Astrocyte (in vitro differentiated cells and primary cell): ENCODE results near the gene B3GNT7. TPM values are rescaled to one million over a fixed set of nuclear protein-coding genes. Genes with fewer than 3 reads are reported as not detected.

Experiments used
- DNase-seq: peaks from one replicate; pipeline ENCODE4 v3.0.0-alpha.2; 2010; ENCODE audit warnings: low read depth
- FAIRE-seq: peaks from 2 replicates; lab custom pipeline; 2011; peaks lifted over from hg19 to GRCh38; lab: Jason Lieb, UNC
- H2AFZ ChIP-seq: 2 replicates; pipeline ENCODE4 v1.6.0; 2012; ENCODE audit warnings: low read depth, low read length, inconsistent platforms
- H3K27ac ChIP-seq: 2 replicates; pipeline ENCODE4 v1.5.1; 2011; ENCODE audit warnings: low read depth, low read length, inconsistent platforms
- H3K27me3 ChIP-seq: 2 replicates; pipeline ENCODE4 v1.6.0; 2011; ENCODE audit warnings: low read length, inconsistent platforms; ENCODE audit not compliant: insufficient read depth
- H3K36me3 ChIP-seq: 2 replicates; pipeline ENCODE4 v1.5.1; 2011; ENCODE audit warnings: low read length, inconsistent platforms; ENCODE audit not compliant: insufficient read depth
- H3K4me1 ChIP-seq: 2 replicates; pipeline ENCODE4 v1.5.1; 2011; ENCODE audit warnings: low read length, inconsistent platforms; ENCODE audit not compliant: insufficient read depth
- H3K4me2 ChIP-seq: 2 replicates; pipeline ENCODE4 v1.6.0; 2012; ENCODE audit warnings: low read length, inconsistent platforms
- H3K4me3 ChIP-seq: 2 replicates; pipeline ENCODE4 v1.5.1; 2011; ENCODE audit warnings: low read depth, mild to moderate bottlenecking, low read length, inconsistent platforms; ENCODE audit not compliant: insufficient read depth
- H3K79me2 ChIP-seq: 2 replicates; pipeline ENCODE4 v1.6.0; 2012; ENCODE audit warnings: mild to moderate bottlenecking, low read length, inconsistent platforms; ENCODE audit not compliant: insufficient read depth
- H3K9ac ChIP-seq: 2 replicates; pipeline ENCODE4 v1.6.0; 2012; ENCODE audit warnings: mild to moderate bottlenecking, low read length, inconsistent platforms
- H3K9me3 ChIP-seq: 2 replicates; pipeline ENCODE4 v1.5.1; 2012; ENCODE audit warnings: low read depth, mild to moderate bottlenecking, low read length, inconsistent platforms; ENCODE audit not compliant: insufficient read depth
- H4K20me1 ChIP-seq: 2 replicates; pipeline ENCODE4 v1.6.0; 2012; ENCODE audit warnings: low read length, inconsistent platforms; ENCODE audit not compliant: insufficient read depth
- H3K27ac Mint-ChIP-seq: one replicate; pipeline ENCODE4 v1.8.0; 2021; ENCODE audit warnings: mild to moderate bottlenecking, mixed read lengths; ENCODE audit not compliant: unreplicated experiment
- H3K27me3 Mint-ChIP-seq: one replicate; pipeline ENCODE4 v1.8.0; 2021; ENCODE audit warnings: low read depth, mixed read lengths; ENCODE audit not compliant: unreplicated experiment
- H3K36me3 Mint-ChIP-seq: one replicate; pipeline ENCODE4 v1.8.0; 2021; ENCODE audit warnings: low read depth, mixed read lengths; ENCODE audit not compliant: unreplicated experiment
- H3K4me1 Mint-ChIP-seq: one replicate; pipeline ENCODE4 v1.8.0; 2021; ENCODE audit warnings: low read depth, mixed read lengths; ENCODE audit not compliant: unreplicated experiment
- H3K4me3 Mint-ChIP-seq: one replicate; pipeline ENCODE4 v1.8.0; 2021; ENCODE audit warnings: mild to moderate bottlenecking, moderate library complexity, mixed read lengths; ENCODE audit not compliant: unreplicated experiment
- H3K9me3 Mint-ChIP-seq: one replicate; pipeline ENCODE4 v1.8.0; 2021; ENCODE audit warnings: mild to moderate bottlenecking, mixed read lengths; ENCODE audit not compliant: unreplicated experiment
- EZH2 ChIP-seq: IDR thresholded peaks from 2 replicates; pipeline ENCODE4 v1.6.1; 2012; ENCODE audit warnings: mild to moderate bottlenecking, low read length, inconsistent platforms; ENCODE audit not compliant: insufficient read depth
- total RNA-seq: library from RNA; stranded (reverse); gene quantifications from 2 replicates; pipeline ENCODE4 v1.2.1, GENCODE V29; 2021
- TF ChIP-seq, protein P1 (sequence below): IDR thresholded peaks from 2 replicates; pipeline ENCODE4 v1.5.1; 2011; ENCODE audit warnings: low read depth, mild to moderate bottlenecking, inconsistent platforms, low read length, moderate library complexity; ENCODE audit not compliant: insufficient read depth

The B3GNT7 gene
- total RNA-seq, 1 donor from 2014 or later: 1.7 TPM

DNA sequence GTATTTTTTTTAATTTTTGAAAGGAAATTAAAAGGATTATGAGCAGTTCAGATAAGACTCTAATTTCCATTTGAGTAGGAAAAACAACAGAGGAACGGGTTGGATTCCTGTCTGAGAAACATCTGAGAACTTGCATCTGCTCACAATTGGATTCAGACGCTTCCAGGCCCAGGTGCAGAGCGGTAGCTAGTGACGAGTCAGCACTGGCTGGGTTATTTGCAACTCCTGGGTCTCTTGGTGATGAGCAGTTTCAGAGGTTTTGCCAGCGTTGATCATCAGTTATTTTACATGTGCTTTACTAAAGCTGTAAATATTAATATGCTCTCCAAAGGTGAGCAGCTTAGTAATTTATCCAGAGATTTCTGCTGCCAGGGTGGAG, 39.1 kb upstream of the B3GNT7 start:
- Mint-ChIP-seq H3K27me3 (no peaks in the 10 kb centered on the region), H3K36me3 (peaks cover 6% of the 10 kb centered on the region), H3K27ac (no peak overlapping the region), H3K4me1 (peaks cover 15% of the 10 kb centered on the region), H3K4me3 (no peak overlapping the region), H3K9me3 (peaks cover 3% of the 10 kb centered on the region)
- no peaks in the 10 kb centered on the region for H3K79me2 ChIP-seq
- H3K9me3 ChIP-seq: no peaks in the 10 kb centered on the region
- no peaks in the 10 kb centered on the region for H4K20me1 ChIP-seq
- H3K27me3 ChIP-seq: no peaks in the 10 kb centered on the region
- no peak overlapping the region for H3K9ac ChIP-seq
- FAIRE-seq (no peak), DNase-seq (no peak)
- no peak overlapping the region for H3K27ac ChIP-seq
- H3K36me3 ChIP-seq: no peaks in the 10 kb centered on the region
- H3K4me1 ChIP-seq: no peaks in the 10 kb centered on the region
- no peak overlapping the region for H3K4me2 ChIP-seq
- no peak overlapping the region for H2AFZ ChIP-seq
- H3K4me3 ChIP-seq: no peak overlapping the region
- TF ChIP-seq EZH2: no peak
- TF ChIP-seq, protein P1, sequence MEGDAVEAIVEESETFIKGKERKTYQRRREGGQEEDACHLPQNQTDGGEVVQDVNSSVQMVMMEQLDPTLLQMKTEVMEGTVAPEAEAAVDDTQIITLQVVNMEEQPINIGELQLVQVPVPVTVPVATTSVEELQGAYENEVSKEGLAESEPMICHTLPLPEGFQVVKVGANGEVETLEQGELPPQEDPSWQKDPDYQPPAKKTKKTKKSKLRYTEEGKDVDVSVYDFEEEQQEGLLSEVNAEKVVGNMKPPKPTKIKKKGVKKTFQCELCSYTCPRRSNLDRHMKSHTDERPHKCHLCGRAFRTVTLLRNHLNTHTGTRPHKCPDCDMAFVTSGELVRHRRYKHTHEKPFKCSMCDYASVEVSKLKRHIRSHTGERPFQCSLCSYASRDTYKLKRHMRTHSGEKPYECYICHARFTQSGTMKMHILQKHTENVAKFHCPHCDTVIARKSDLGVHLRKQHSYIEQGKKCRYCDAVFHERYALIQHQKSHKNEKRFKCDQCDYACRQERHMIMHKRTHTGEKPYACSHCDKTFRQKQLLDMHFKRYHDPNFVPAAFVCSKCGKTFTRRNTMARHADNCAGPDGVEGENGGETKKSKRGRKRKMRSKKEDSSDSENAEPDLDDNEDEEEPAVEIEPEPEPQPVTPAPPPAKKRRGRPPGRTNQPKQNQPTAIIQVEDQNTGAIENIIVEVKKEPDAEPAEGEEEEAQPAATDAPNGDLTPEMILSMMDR: no peak

DNA sequence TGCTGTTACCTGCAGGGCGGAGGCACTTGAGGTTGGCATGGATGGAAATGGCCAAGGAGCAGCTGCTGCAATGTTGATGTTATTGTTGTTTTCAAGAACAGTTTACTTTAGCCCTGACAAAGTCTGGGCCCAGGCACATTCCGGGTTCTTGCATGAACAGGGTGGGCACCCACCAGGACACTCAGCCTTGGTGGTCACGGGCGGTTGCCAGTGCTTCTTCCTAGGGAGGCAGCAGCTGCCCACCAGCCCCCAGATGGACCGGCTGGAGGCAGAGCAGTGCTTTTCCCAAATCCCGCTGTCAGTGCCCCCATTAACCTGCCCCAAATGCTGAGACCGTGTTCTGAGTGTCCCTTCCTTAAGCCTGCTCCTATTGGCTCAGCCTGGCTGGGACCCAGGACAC, 38.5 kb upstream of the B3GNT7 start:
- no peaks in the 10 kb centered on the region for H3K79me2 ChIP-seq
- no peak for DNase-seq
- H3K27me3 ChIP-seq: no peaks in the 10 kb centered on the region
- Mint-ChIP-seq H3K27ac (no peak overlapping the region), H3K27me3 (no peaks in the 10 kb centered on the region), H3K4me3 (no peak overlapping the region), H3K36me3 (peaks cover 5% of the 10 kb centered on the region), H3K9me3 (peaks cover 3% of the 10 kb centered on the region), H3K4me1 (peaks cover 15% of the 10 kb centered on the region)
- no peak overlapping the region for H3K9ac ChIP-seq
- H3K36me3 ChIP-seq: no peaks in the 10 kb centered on the region
- H3K4me2 ChIP-seq: no peak overlapping the region
- no peak overlapping the region for H3K27ac ChIP-seq
- H3K4me1 ChIP-seq: no peaks in the 10 kb centered on the region
- no peak overlapping the region for H2AFZ ChIP-seq
- no peaks in the 10 kb centered on the region for H4K20me1 ChIP-seq
- no peaks in the 10 kb centered on the region for H3K9me3 ChIP-seq
- no peak for TF ChIP-seq EZH2
- TF ChIP-seq, protein P1: no peak
- FAIRE-seq: no peak
- no peak overlapping the region for H3K4me3 ChIP-seq

DNA sequence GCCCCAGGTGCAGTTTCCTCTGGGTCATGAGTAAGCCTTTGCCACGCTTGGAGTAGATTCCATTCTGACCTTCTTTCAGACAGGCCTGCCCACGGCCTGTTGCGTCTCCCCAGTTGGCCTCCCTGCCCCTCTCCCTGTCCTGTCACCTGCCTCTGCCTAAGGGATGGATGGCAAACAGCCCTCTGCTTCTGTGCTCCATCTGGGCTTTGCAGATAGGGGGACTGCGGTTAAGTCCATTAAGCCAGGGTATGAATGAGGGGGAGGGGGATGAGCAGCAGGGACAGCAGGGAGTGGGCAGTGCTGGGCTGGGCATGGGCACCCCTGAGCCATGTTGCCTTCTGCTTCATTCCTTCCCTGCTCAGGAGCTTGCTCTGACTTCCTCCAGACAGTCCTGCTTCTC, 37.6 kb upstream of the B3GNT7 start:
- Histone ChIP-seq H2AFZ (no peak overlapping the region), H3K4me1 (no peaks in the 10 kb centered on the region), H3K79me2 (no peaks in the 10 kb centered on the region), H4K20me1 (no peaks in the 10 kb centered on the region), H3K36me3 (no peaks in the 10 kb centered on the region), H3K9ac (no peak overlapping the region), H3K4me3 (no peak overlapping the region), H3K27me3 (no peaks in the 10 kb centered on the region), H3K4me2 (no peak overlapping the region), H3K9me3 (no peaks in the 10 kb centered on the region), H3K27ac (no peak overlapping the region)
- H3K9me3 Mint-ChIP-seq: peaks cover 3% of the 10 kb centered on the region
- H3K36me3 Mint-ChIP-seq: peaks cover 8% of the 10 kb centered on the region
- no peak for DNase-seq
- H3K27ac Mint-ChIP-seq: no peak overlapping the region
- TF ChIP-seq EZH2: no peak
- TF ChIP-seq, protein P1: no peak
- H3K4me1 Mint-ChIP-seq: peaks cover 15% of the 10 kb centered on the region
- H3K4me3 Mint-ChIP-seq: no peak overlapping the region
- FAIRE-seq: no peak
- no peaks in the 10 kb centered on the region for H3K27me3 Mint-ChIP-seq
